B cell (primary cell): Measurements from ENCODE around the gene CISH. TPM values are rescaled to one million over a fixed set of nuclear protein-coding genes. Genes with fewer than 3 reads are reported as not detected.
A peak's percentile ranks its signal among the peaks of the same experiment; 100 is the strongest.

Source experiments
- ATAC-seq: fragments of 200-7000 bp; cut with Tn5 transposase; one replicate; pipeline ENCODE4 v1.10.0; 2021; ENCODE audit warnings: low read depth, mild to moderate bottlenecking, moderate number of reproducible peaks, moderate library complexity
- CTCF ChIA-PET: fragments of 350-600 bp; sonication (Branson Sonifier 250); formaldehyde crosslinking; loops from one replicate; lab custom pipeline; 2021; ENCODE audit warnings: antibody characterized with exemption, inconsistent platforms; lab: Charles Lee
- POLR2A ChIA-PET: fragments of 350-600 bp; sonication (Branson Sonifier 250); formaldehyde crosslinking; loops from one replicate; lab custom pipeline; 2021; ENCODE audit warnings: antibody characterized with exemption; lab: Charles Lee
- DNase-seq: peaks from one replicate; pipeline ENCODE4 v3.0.0; 2013
- H2AFZ ChIP-seq: 2 replicates; pipeline ENCODE4 v1.6.1; 2012; ENCODE audit warnings: mild to moderate bottlenecking, low read depth, low read length; ENCODE audit not compliant: insufficient read depth, poor library complexity, severe bottlenecking
- H3K27ac ChIP-seq, 2 donors: 1 replicate in 1 of 2; 2 replicates in 1 of 2; pipeline ENCODE4 v1.5.1; 2012 to 2013; ENCODE audit warnings: low read length in 2 of 2, mild to moderate bottlenecking in 2 of 2, moderate library complexity in 1 of 2
- H3K27me3 ChIP-seq, 4 experiments: fragments of 200-600 bp in 1 of 4; sonication (generic) in 1 of 4; replicated peaks in 1 of 4; 1 replicate in 2 of 4; 2 replicates in 2 of 4; pipeline versions ENCODE4 v1.6.1 to v1.7.0; 2013 to 2016; ENCODE audit warnings: low read length in 3 of 4, mild to moderate bottlenecking in 2 of 4, mixed read lengths in 1 of 4, moderate library complexity in 1 of 4; ENCODE audit not compliant: insufficient read depth in 4 of 4, control insufficient read depth in 3 of 4; ENCODE audit errors: control extremely low read depth in 1 of 4
- H3K36me3 ChIP-seq, 2 experiments: replicated peaks in 1 of 2; 1 replicate in 1 of 2; 2 replicates in 1 of 2; pipeline versions ENCODE4 v1.6.1 to v1.7.1; 2013; ENCODE audit warnings: low read length in 1 of 2; ENCODE audit not compliant: insufficient read depth in 2 of 2, control insufficient read depth in 1 of 2; ENCODE audit errors: control extremely low read depth in 1 of 2, extremely low read depth in 1 of 2
- H3K4me1 ChIP-seq, 2 donors: fragments of 200-600 bp in 1 of 2; sonication (generic) in 1 of 2; 1 replicate in 1 of 2; 2 replicates in 1 of 2; pipeline versions ENCODE4 v1.5.1 to v1.6.1; 2013 to 2017; ENCODE audit warnings: low read length in 2 of 2; ENCODE audit not compliant: control insufficient read depth in 2 of 2, insufficient read depth in 2 of 2
- H3K4me2 ChIP-seq: replicated peaks from 2 replicates; pipeline ENCODE3; 2012; ENCODE audit warnings: mild to moderate bottlenecking, low read depth, low read length; ENCODE audit not compliant: poor library complexity, severe bottlenecking
- H3K4me3 ChIP-seq, 5 experiments: fragments of 200-600 bp in 1 of 5; sonication (generic) in 1 of 5; 1 replicate in 3 of 5; 2 replicates in 2 of 5; pipeline versions ENCODE4 v1.5.1 to v1.7.0; 2011 to 2016; ENCODE audit warnings: low read length in 4 of 5, mild to moderate bottlenecking in 4 of 5, low read depth in 2 of 5, control low read depth in 1 of 5, moderate library complexity in 1 of 5; ENCODE audit not compliant: insufficient read depth in 1 of 5; ENCODE audit errors: control extremely low read depth in 1 of 5, extremely low read depth in 1 of 5
- H3K79me2 ChIP-seq: fragments of 200-600 bp; sonication (generic); one replicate; pipeline ENCODE4 v1.6.0; 2016; ENCODE audit warnings: low read length; ENCODE audit not compliant: control insufficient read depth, insufficient read depth
- H3K9ac ChIP-seq: fragments of 200-600 bp; sonication (generic); 2 replicates; pipeline ENCODE4 v1.6.1; 2017; ENCODE audit warnings: mild to moderate bottlenecking, low read length, moderate library complexity
- H3K9me3 ChIP-seq, 3 donors: one replicate each; pipeline versions ENCODE4 v1.6.1 to v1.7.1; 2013; ENCODE audit warnings: low read length in 2 of 3; ENCODE audit not compliant: control insufficient read depth in 2 of 3, insufficient read depth in 1 of 3; ENCODE audit errors: control extremely low read depth in 1 of 3
- H4K20me1 ChIP-seq: 2 replicates; pipeline ENCODE4 v1.6.0; 2012; ENCODE audit warnings: mild to moderate bottlenecking, low read length; ENCODE audit not compliant: insufficient read depth, control insufficient read depth, poor library complexity, severe bottlenecking
- H3K27ac Mint-ChIP-seq: one replicate; pipeline ENCODE4 v1.8.0; 2021; ENCODE audit warnings: mixed read lengths
- H3K27me3 Mint-ChIP-seq: one replicate; pipeline ENCODE4 v1.8.0; 2021; ENCODE audit warnings: mixed read lengths
- H3K4me1 Mint-ChIP-seq: one replicate; pipeline ENCODE4 v1.8.0; 2021; ENCODE audit warnings: mixed read lengths
- H3K4me3 Mint-ChIP-seq: one replicate; pipeline ENCODE4 v1.8.0; 2021; ENCODE audit warnings: mixed read lengths
- H3K9me3 Mint-ChIP-seq: one replicate; pipeline ENCODE4 v1.8.0; 2022; ENCODE audit warnings: mixed read lengths; ENCODE audit not compliant: insufficient read depth
- CTCF ChIP-seq: fragments of 200-600 bp; IDR thresholded peaks from one replicate; pipeline ENCODE4 v1.8.0; 2022; ENCODE audit warnings: antibody characterized with exemption, mild to moderate bottlenecking
- EZH2 ChIP-seq: IDR thresholded peaks from 2 replicates; pipeline ENCODE4 v1.6.1; 2012; ENCODE audit warnings: borderline replicate concordance, low read depth, mild to moderate bottlenecking, moderate library complexity, low read length; ENCODE audit not compliant: insufficient read depth, poor library complexity, severe bottlenecking
- WGBS: methylation state at CpG from one replicate; pipeline ENCODE4 v1.1.5; 2013; ENCODE audit warnings: missing lambda C conversion rate; ENCODE audit not compliant: insufficient coverage; 5-methylcytosine and 5-hydroxymethylcytosine counted together
- intact Hi-C: fragments of 100-400 bp; cut with micrococcal nuclease; formaldehyde crosslinking; loops from one replicate; pipeline ENCODE4 v1.10.0; 2022
- polyA plus RNA-seq: library from polyadenylated mRNA; depleted of rRNA; stranded (reverse); fragments of >200 nt; gene quantifications from 2 replicates; pipeline ENCODE4 v1.2.3, GENCODE V29; 2012
- total RNA-seq, 2 donors: library from RNA; stranded (reverse); fragments of 120-200 nt in 1 of 2; gene quantifications; 1 replicate in 1 of 2; 2 replicates in 1 of 2; pipeline versions ENCODE4 v1.2.3 to v1.2.4, GENCODE V29; 2013 to 2022

Gene CISH
- total and polyA plus RNA-seq, 2 donors (not counting 1 experiment from before 2014, with no cell fraction given): 2.3 to 3.5 TPM

DNA sequence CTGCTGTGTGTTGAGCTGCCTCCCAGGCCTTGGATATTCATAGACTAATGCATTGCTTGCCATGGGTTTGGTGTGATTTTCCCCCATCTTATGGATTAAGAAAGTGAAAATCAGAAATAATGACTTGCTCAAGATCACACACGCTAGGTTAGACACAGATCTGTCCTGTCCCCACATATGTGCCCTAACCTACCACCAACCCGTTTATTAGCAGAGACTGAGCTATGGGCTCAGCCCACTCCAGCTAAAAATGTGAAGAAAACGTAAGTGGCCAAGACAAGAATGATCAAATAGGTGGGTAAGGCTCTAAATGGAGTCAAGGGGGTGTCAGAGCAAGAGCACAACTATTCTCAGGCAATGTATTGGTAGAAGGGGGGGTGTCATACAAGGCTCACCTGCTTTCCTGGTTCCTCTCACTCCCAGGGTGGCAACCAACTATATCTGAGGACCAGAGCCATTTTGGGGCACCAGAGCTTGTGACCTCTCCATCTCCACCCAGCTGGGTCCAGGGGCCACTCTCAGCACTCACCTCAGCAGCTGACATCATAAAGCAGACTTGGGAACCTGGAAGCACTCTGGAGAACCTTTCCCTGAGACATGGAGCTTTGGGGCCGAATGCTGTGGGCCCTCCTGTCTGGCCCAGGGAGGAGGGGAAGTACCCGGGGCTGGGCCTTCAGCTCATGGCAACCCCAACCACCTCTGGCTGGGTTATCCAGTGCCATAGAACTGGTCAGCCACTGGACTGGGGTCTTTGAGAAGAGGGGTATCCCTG lies 40.9 kb downstream of the CISH start:
- TF ChIP-seq EZH2: no peak
- no peak for TF ChIP-seq CTCF
- intact Hi-C loops: no loop called here
- H3K4me3 ChIP-seq: no peak overlapping the region
- H3K9ac ChIP-seq: no peak overlapping the region
- ChIA-PET POLR2A (interaction anchor here (2.1 to 4.0 kb wide), 4 partner anchors 42 to 815 kb away, joined by 10 to 38 read pairs (median 20); partner anchors contain the start of genes CISH, MANF and MAPKAPK3), CTCF (interaction anchor here (0.8 to 16.8 kb wide), 9 partner anchors 19 to 806 kb away, joined by 3 to 541 read pairs (median 6); partner anchors contain the start of genes CISH, CYB561D2, MAPKAPK3 and NPRL2)
- no peak for DNase-seq
- H3K4me1 ChIP-seq: peaks cover 16 to 39% of the 10 kb centered on the region in 2 donors
- H4K20me1 ChIP-seq: no peaks in the 10 kb centered on the region
- Mint-ChIP-seq H3K4me3 (peak overlapping the region; percentile 98), H3K27me3 (no peaks in the 10 kb centered on the region), H3K4me1 (peaks cover 35% of the 10 kb centered on the region), H3K9me3 (no peaks in the 10 kb centered on the region), H3K27ac (peak overlapping the region; percentile 96)
- no peaks in the 10 kb centered on the region for H3K9me3 ChIP-seq
- H3K79me2 ChIP-seq: peaks cover 11% of the 10 kb centered on the region
- H3K36me3 ChIP-seq: peaks cover 0 to 15% of the 10 kb centered on the region in 2 experiments
- H2AFZ ChIP-seq: no peak overlapping the region
- no peak overlapping the region for H3K4me2 ChIP-seq
- ATAC-seq: no peak
- 90% methylated on average over 3 of the region's 5 CpGs for WGBS
- H3K27me3 ChIP-seq: no peaks in the 10 kb centered on the region
- peak overlapping the region in 1 of 2 donors; percentile 77 for H3K27ac ChIP-seq
